ENCODE results near the gene HIVEP3. TPM values are rescaled to one million over a fixed set of nuclear protein-coding genes. Genes with fewer than 3 reads are reported as not detected.

The HIVEP3 gene
- total RNA-seq, 1 donor from 2014 or later: 8.9 TPM

DNA sequence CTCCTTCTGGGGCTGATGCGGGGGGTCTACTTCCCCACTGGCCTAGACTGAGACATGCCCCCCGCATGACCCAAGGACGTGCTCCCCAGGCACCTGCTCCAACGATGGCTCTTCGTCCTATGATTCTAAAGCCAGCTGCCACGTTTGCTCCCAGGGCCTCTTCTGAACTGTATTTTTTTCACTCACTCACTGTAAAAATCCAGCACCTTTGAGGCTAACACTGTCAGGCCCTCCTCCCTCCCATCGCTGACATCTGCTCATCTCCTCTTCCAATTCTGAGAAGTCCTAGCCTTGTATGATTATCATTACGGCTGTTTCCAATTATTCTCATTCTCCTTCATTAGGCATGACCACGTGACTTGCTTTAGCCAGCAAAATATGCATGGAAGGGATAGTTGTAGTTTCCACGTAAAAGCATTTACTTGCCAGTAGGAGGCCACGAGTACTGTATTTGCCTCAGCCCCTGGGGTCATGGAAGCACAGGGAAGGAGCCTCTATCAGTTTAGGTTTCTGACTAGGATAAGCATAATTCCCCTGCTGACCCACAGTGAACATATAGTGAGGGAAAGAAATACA lies 415.1 kb downstream of the HIVEP3 start:
- H3K4me1 ChIP-seq (ENCODE audit: insufficient read depth, low read length): peaks cover 25% of the 10 kb centered on the region
- no peak overlapping the region for H3K4me2 ChIP-seq (ENCODE audit: low read length)
- Mint-ChIP-seq H3K9me3 (ENCODE audit: unreplicated experiment) (no peaks in the 10 kb centered on the region), H3K27me3 (ENCODE audit: low read depth, unreplicated experiment) (peaks cover 12% of the 10 kb centered on the region), H3K4me3 (ENCODE audit: unreplicated experiment) (no peak overlapping the region), H3K4me1 (ENCODE audit: low read depth, unreplicated experiment) (peaks cover 15% of the 10 kb centered on the region), H3K27ac (ENCODE audit: unreplicated experiment) (no peak overlapping the region), H3K36me3 (ENCODE audit: low read depth, unreplicated experiment) (no peaks in the 10 kb centered on the region)
- no peak overlapping the region for H2AFZ ChIP-seq (ENCODE audit: low read depth, low read length)
- H3K79me2 ChIP-seq (ENCODE audit: insufficient read depth, low read length): no peaks in the 10 kb centered on the region
- no peak overlapping the region for H3K4me3 ChIP-seq (ENCODE audit: insufficient read depth, low read depth, low read length)
- no peaks in the 10 kb centered on the region for H3K9me3 ChIP-seq (ENCODE audit: insufficient read depth, low read depth, low read length)
- TF ChIP-seq, protein P1, sequence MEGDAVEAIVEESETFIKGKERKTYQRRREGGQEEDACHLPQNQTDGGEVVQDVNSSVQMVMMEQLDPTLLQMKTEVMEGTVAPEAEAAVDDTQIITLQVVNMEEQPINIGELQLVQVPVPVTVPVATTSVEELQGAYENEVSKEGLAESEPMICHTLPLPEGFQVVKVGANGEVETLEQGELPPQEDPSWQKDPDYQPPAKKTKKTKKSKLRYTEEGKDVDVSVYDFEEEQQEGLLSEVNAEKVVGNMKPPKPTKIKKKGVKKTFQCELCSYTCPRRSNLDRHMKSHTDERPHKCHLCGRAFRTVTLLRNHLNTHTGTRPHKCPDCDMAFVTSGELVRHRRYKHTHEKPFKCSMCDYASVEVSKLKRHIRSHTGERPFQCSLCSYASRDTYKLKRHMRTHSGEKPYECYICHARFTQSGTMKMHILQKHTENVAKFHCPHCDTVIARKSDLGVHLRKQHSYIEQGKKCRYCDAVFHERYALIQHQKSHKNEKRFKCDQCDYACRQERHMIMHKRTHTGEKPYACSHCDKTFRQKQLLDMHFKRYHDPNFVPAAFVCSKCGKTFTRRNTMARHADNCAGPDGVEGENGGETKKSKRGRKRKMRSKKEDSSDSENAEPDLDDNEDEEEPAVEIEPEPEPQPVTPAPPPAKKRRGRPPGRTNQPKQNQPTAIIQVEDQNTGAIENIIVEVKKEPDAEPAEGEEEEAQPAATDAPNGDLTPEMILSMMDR (IDR thresholded peaks at IDR 0.05; ENCODE audit: insufficient read depth, low read depth, low read length): peak; percentile 8
- TF ChIP-seq EZH2 (IDR thresholded peaks at IDR 0.05; ENCODE audit: insufficient read depth, low read length): no peak
- H4K20me1 ChIP-seq (ENCODE audit: insufficient read depth, low read length): no peaks in the 10 kb centered on the region
- no peak overlapping the region for H3K9ac ChIP-seq (ENCODE audit: low read length)
- DNase-seq (ENCODE audit: low read depth) (no peak), FAIRE-seq (no peak)
- no peak overlapping the region for H3K27ac ChIP-seq (ENCODE audit: low read depth, low read length)
- no peaks in the 10 kb centered on the region for H3K27me3 ChIP-seq (ENCODE audit: insufficient read depth, low read length)
- no peaks in the 10 kb centered on the region for H3K36me3 ChIP-seq (ENCODE audit: insufficient read depth, low read length)

DNA sequence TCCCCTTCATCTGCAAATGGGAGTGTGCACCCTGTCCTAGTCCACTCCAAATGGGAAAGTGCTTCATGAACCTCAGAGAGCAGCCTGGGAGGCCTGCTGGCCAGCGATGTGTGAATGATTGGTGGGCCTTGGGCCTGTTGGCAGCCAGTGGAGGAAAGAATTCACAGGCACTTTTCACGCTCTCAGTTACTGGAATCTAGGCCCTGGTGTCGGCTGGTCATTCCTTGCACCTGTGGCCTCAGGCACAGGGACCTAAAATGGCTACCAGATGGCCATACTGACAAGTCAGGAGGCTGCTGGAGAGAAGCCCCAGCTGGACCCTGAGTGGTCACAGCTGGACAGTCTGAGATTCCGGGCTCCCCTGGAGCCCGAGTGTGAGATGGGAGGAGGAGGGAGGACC lies 415.8 kb downstream of the HIVEP3 start:
- Histone ChIP-seq H3K79me2 (ENCODE audit: insufficient read depth, low read length) (no peaks in the 10 kb centered on the region), H3K27me3 (ENCODE audit: insufficient read depth, low read length) (no peaks in the 10 kb centered on the region), H3K4me3 (ENCODE audit: insufficient read depth, low read depth, low read length) (no peak overlapping the region), H3K27ac (ENCODE audit: low read depth, low read length) (no peak overlapping the region), H4K20me1 (ENCODE audit: insufficient read depth, low read length) (no peaks in the 10 kb centered on the region), H3K9me3 (ENCODE audit: insufficient read depth, low read depth, low read length) (no peaks in the 10 kb centered on the region), H3K4me1 (ENCODE audit: insufficient read depth, low read length) (peaks cover 32% of the 10 kb centered on the region), H3K36me3 (ENCODE audit: insufficient read depth, low read length) (no peaks in the 10 kb centered on the region), H3K9ac (ENCODE audit: low read length) (no peak overlapping the region), H2AFZ (ENCODE audit: low read depth, low read length) (no peak overlapping the region), H3K4me2 (ENCODE audit: low read length) (no peak overlapping the region)
- Mint-ChIP-seq H3K27me3 (ENCODE audit: low read depth, unreplicated experiment) (peaks cover 12% of the 10 kb centered on the region), H3K27ac (ENCODE audit: unreplicated experiment) (no peak overlapping the region), H3K9me3 (ENCODE audit: unreplicated experiment) (peaks cover 2% of the 10 kb centered on the region), H3K36me3 (ENCODE audit: low read depth, unreplicated experiment) (no peaks in the 10 kb centered on the region), H3K4me3 (ENCODE audit: unreplicated experiment) (no peak overlapping the region), H3K4me1 (ENCODE audit: low read depth, unreplicated experiment) (peaks cover 21% of the 10 kb centered on the region)
- no peak for TF ChIP-seq EZH2 (IDR thresholded peaks at IDR 0.05; ENCODE audit: insufficient read depth, low read length)
- TF ChIP-seq, protein P1 (IDR thresholded peaks at IDR 0.05; ENCODE audit: insufficient read depth, low read depth, low read length): no peak
- no peak for DNase-seq (ENCODE audit: low read depth)
- no peak for FAIRE-seq

DNA sequence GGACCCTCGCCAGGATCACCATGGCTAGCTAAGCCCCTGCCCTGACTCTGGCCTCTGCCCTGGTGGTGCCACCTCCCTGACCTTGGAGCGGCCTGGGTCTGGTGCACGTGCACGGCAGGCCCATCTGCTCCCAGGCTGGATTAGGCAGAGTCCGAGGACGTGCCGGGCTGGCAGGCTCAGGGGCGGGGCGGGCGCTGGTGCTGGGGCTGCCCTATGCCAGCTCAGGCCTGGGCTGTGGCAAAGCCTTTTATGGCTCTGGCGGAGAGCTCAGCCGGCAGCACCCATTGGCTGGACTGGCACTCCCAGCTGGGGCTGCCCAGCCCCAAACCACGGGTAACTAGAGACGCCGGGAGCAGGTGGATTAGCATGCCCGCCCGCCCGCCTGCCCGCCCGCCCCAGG lies 417.1 kb downstream of the HIVEP3 start:
- Histone ChIP-seq H3K27ac (ENCODE audit: low read depth, low read length) (no peak overlapping the region), H3K36me3 (ENCODE audit: insufficient read depth, low read length) (no peaks in the 10 kb centered on the region), H3K9ac (ENCODE audit: low read length) (no peak overlapping the region), H3K9me3 (ENCODE audit: insufficient read depth, low read depth, low read length) (no peaks in the 10 kb centered on the region), H2AFZ (ENCODE audit: low read depth, low read length) (no peak overlapping the region), H4K20me1 (ENCODE audit: insufficient read depth, low read length) (no peaks in the 10 kb centered on the region), H3K79me2 (ENCODE audit: insufficient read depth, low read length) (no peaks in the 10 kb centered on the region), H3K4me1 (ENCODE audit: insufficient read depth, low read length) (peaks cover 38% of the 10 kb centered on the region), H3K4me2 (ENCODE audit: low read length) (no peak overlapping the region), H3K27me3 (ENCODE audit: insufficient read depth, low read length) (no peaks in the 10 kb centered on the region), H3K4me3 (ENCODE audit: insufficient read depth, low read depth, low read length) (no peak overlapping the region)
- Mint-ChIP-seq H3K9me3 (ENCODE audit: unreplicated experiment) (peaks cover 2% of the 10 kb centered on the region), H3K27me3 (ENCODE audit: low read depth, unreplicated experiment) (peaks cover 9% of the 10 kb centered on the region), H3K27ac (ENCODE audit: unreplicated experiment) (no peak overlapping the region), H3K36me3 (ENCODE audit: low read depth, unreplicated experiment) (no peaks in the 10 kb centered on the region), H3K4me3 (ENCODE audit: unreplicated experiment) (no peak overlapping the region), H3K4me1 (ENCODE audit: low read depth, unreplicated experiment) (peaks cover 25% of the 10 kb centered on the region)
- TF ChIP-seq, protein P1 (IDR thresholded peaks at IDR 0.05; ENCODE audit: insufficient read depth, low read depth, low read length): no peak
- TF ChIP-seq EZH2 (IDR thresholded peaks at IDR 0.05; ENCODE audit: insufficient read depth, low read length): no peak
- FAIRE-seq (no peak), DNase-seq (ENCODE audit: low read depth) (no peak)

Data from astrocyte (in vitro differentiated cells and primary cell).